HepG2 (cell line): ENCODE data around the gene RAP1A. TPM values are rescaled to one million over a fixed set of nuclear protein-coding genes. Genes with fewer than 3 reads are reported as not detected.

Experiments
- ATAC-seq: fragments of 200-7000 bp; cut with Tn5 transposase; 3 replicates; pipeline ENCODE4 v1.9.1; 2020; ENCODE audit warnings: mild to moderate bottlenecking, moderate library complexity
- BruUV-seq: library from RNA; stranded (reverse); fragments of 400-500 nt; replicated peaks from 2 replicates; lab custom pipeline; 2021; lab: Mats Ljungman, UMichigan
- CTCF ChIA-PET: fragments of 300-600 bp; formaldehyde crosslinking; extraction: SDS; loops from one replicate; lab custom pipeline; 2021; ENCODE audit warnings: low total read pairs, inconsistent platforms, low intra/inter-chr PET ratio; lab: Yijun Ruan, JAX
- POLR2A ChIA-PET: fragments of 350-600 bp; sonication (Branson Sonifier 250); formaldehyde crosslinking; loops from one replicate; lab custom pipeline; 2020; ENCODE audit warnings: antibody characterized with exemption, inconsistent platforms; lab: Yijun Ruan, JAX
- DNase-seq: peaks from one replicate; pipeline ENCODE4 v3.0.0-alpha.2; 2015; ENCODE audit warnings: low spot score
- FAIRE-seq: peaks from 3 replicates; lab custom pipeline; 2011; peaks lifted over from hg19 to GRCh38; lab: Jason Lieb, UNC
- H2AFZ ChIP-seq: one replicate; pipeline ENCODE4 v1.6.1; 2011; ENCODE audit warnings: low read length, inconsistent platforms
- H3K27ac ChIP-seq: fragments of 300-600 bp; 3 replicates; pipeline ENCODE4 v1.8.0; 2011; ENCODE audit warnings: mixed run types, mild to moderate bottlenecking, mixed read lengths, low read length, inconsistent platforms; ENCODE audit not compliant: insufficient read depth; ENCODE audit errors: extremely low read length
- H3K27me3 ChIP-seq, 2 experiments: fragments of 200-600 bp in 1 of 2; 2 replicates in 1 of 2; 3 replicates in 1 of 2; pipeline versions ENCODE4 v1.6.0 to v1.8.0; 2011; ENCODE audit warnings: low read length in 2 of 2, mild to moderate bottlenecking in 2 of 2, moderate library complexity in 2 of 2, inconsistent platforms in 1 of 2; ENCODE audit not compliant: insufficient read depth in 2 of 2, control insufficient read depth in 1 of 2
- H3K36me3 ChIP-seq, 2 experiments: fragments of 200-600 bp in 1 of 2; replicated peaks in 1 of 2; 2 replicates in 1 of 2; 3 replicates in 1 of 2; pipeline versions ENCODE4 v1.5.1 to v1.8.0; 2011; ENCODE audit warnings: low read length in 2 of 2, inconsistent platforms in 1 of 2; ENCODE audit not compliant: insufficient read depth in 2 of 2, control insufficient read depth in 1 of 2
- H3K4me1 ChIP-seq: 2 replicates; pipeline ENCODE4 v1.5.1; 2012; ENCODE audit warnings: low read length, inconsistent platforms; ENCODE audit not compliant: insufficient read depth
- H3K4me2 ChIP-seq: 2 replicates; pipeline ENCODE4 v1.6.0; 2011; ENCODE audit warnings: low read depth, low read length, inconsistent platforms
- H3K4me3 ChIP-seq, 3 experiments: fragments of 200-600 bp in 1 of 3; sonication (generic), shearing (Covaris generic) in 1 of 3; replicated peaks in 1 of 3; 2 replicates each; pipeline ENCODE4 v1.5.1; 2011 to 2016; ENCODE audit warnings: low read length in 3 of 3, inconsistent platforms in 2 of 3, low read depth in 2 of 3, mild to moderate bottlenecking in 2 of 3, control low read depth in 1 of 3, mixed read lengths in 1 of 3; ENCODE audit not compliant: insufficient read depth in 1 of 3
- H3K79me2 ChIP-seq: one replicate; pipeline ENCODE4 v1.6.1; 2011; ENCODE audit warnings: low read length, inconsistent platforms; ENCODE audit not compliant: insufficient read depth
- H3K9ac ChIP-seq: 2 replicates; pipeline ENCODE4 v1.6.0; 2011; ENCODE audit warnings: mild to moderate bottlenecking, low read depth, low read length, inconsistent platforms; ENCODE audit not compliant: insufficient read depth
- H3K9me3 ChIP-seq: 2 replicates; pipeline ENCODE4 v1.5.1; 2012; ENCODE audit warnings: mild to moderate bottlenecking, low read length
- H4K20me1 ChIP-seq: 2 replicates; pipeline ENCODE4 v1.6.0; 2011; ENCODE audit warnings: inconsistent platforms, mild to moderate bottlenecking, low read length, moderate library complexity; ENCODE audit not compliant: insufficient read depth
- DMAP1 ChIP-seq: IDR thresholded peaks from 2 replicates; pipeline ENCODE4 v1.6.1; 2016
- MED13 ChIP-seq: sonication (generic); formaldehyde crosslinking; IDR thresholded peaks from 2 replicates; pipeline ENCODE4 v1.5.0; 2020; ENCODE audit warnings: missing genetic modification reagents
- PTBP1 ChIP-seq: fragments of 200-400 bp; formaldehyde crosslinking; IDR thresholded peaks from 2 replicates; pipeline ENCODE4 v1.6.1; 2018; ENCODE audit warnings: low read length, low read depth; ENCODE audit not compliant: poor library complexity, severe bottlenecking
- RFX3 ChIP-seq: IDR thresholded peaks from 2 replicates; pipeline ENCODE4 v1.6.1; 2016; ENCODE audit warnings: missing biosample characterization, missing genetic modification reagents
- SRF ChIP-seq: IDR thresholded peaks from 2 replicates; pipeline ENCODE4 v1.6.1; 2011; ENCODE audit warnings: mild to moderate bottlenecking, low read depth, low read length, moderate library complexity
- TBX2 ChIP-seq: sonication (generic); formaldehyde crosslinking; IDR thresholded peaks from 2 replicates; pipeline ENCODE4 v1.5.0; 2020; ENCODE audit warnings: missing genetic modification reagents, mild to moderate bottlenecking, borderline replicate concordance
- ZNF12 ChIP-seq: sonication (generic); formaldehyde crosslinking; IDR thresholded peaks from 2 replicates; pipeline ENCODE4 v1.5.0; 2020; ENCODE audit warnings: missing genetic modification reagents
- ZNF274 ChIP-seq: sonication (generic); formaldehyde crosslinking; IDR thresholded peaks from 2 replicates; pipeline ENCODE4 v1.5.1; 2020; ENCODE audit warnings: mild to moderate bottlenecking, missing genetic modification reagents
- ZNF530 ChIP-seq: sonication (generic); formaldehyde crosslinking; IDR thresholded peaks from 2 replicates; pipeline ENCODE4 v1.5.0; 2020; ENCODE audit warnings: low read depth, mild to moderate bottlenecking, missing genetic modification reagents
- WGBS: methylation state at CpG from one replicate; pipeline ENCODE4 v1.1.6; 2017; ENCODE audit warnings: low lambda C conversion rate; 5-methylcytosine and 5-hydroxymethylcytosine counted together
- in situ Hi-C: cut with HindIII; loops from 2 replicates; pipeline ENCODE4 v1.10.0; 2017; ENCODE audit warnings: low pct_unique_long_range_greater_than_20kb; ENCODE audit not compliant: extremely low pct_ligation_motif_present
- intact Hi-C: fragments of 100-400 bp; cut with micrococcal nuclease; formaldehyde crosslinking; loops from one replicate; pipeline ENCODE4 v1.10.0; 2022; ENCODE audit not compliant: unreplicated experiment
- polyA plus RNA-seq, 8 experiments: library from polyadenylated mRNA; depleted of rRNA in 3 of 8; stranded (reverse) in 7 of 8; unstranded in 1 of 8; fragments of >200 nt; fragmentation: Illumina TruSeq in 4 of 8; extraction: Trizol in 4 of 8; gene quantifications; 2 replicates each; pipeline versions ENCODE4 v1.2.1 to v1.2.3, GENCODE V29; 2011 to 2016; ENCODE audit warnings: low read depth in 4 of 8, missing spikeins in 1 of 8, mixed read lengths in 1 of 8; ENCODE audit not compliant: insufficient read depth in 1 of 8
- total RNA-seq, 5 experiments: library from RNA; depleted of rRNA; stranded (reverse); fragments of >200 nt; fragmentation: Illumina TruSeq; extraction: Trizol; gene quantifications; 2 replicates each; pipeline ENCODE4 v1.2.3, GENCODE V29; 2016; ENCODE audit warnings: low read depth in 1 of 5
- TF ChIP-seq, protein P1 (sequence below): sonication (generic); formaldehyde crosslinking; IDR thresholded peaks from 2 replicates; pipeline ENCODE4 v1.9.0; 2021; ENCODE audit warnings: missing genetic modification reagents, borderline replicate concordance
- TF ChIP-seq, protein P2 (sequence below): IDR thresholded peaks from 2 replicates; pipeline ENCODE4 v1.6.1; 2016; ENCODE audit warnings: mild to moderate bottlenecking
- TF ChIP-seq, protein P3 (sequence below): sonication (generic); formaldehyde crosslinking; IDR thresholded peaks from 2 replicates; pipeline ENCODE4 v1.4.0; 2020; ENCODE audit warnings: mild to moderate bottlenecking, missing genetic modification reagents, borderline replicate concordance

RAP1A gene
- total and polyA plus RNA-seq, 2 of the 13 experiments (the other 11 are each of a cell fraction or from before 2014, with no cell fraction given), result 19.0 to 20.7 TPM

DNA sequence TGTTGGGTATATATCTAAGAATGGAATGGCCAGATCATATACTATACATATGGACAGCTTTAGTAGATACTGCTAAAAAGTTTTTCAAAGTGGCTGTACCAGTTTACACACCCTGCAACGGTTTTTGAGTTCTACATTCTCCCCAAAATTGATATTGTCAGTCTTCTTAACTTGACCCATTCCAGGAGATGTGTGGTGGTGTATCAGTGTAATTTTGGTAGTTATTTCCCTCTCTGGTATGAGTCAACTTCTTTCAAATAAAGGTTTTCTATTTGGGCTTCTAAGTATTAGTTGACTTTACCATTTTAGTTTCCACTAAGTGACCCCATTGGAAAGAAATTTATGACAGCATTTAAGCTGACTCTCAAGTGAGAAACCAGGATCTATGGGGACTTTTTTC, 90.4 kb downstream of the RAP1A start:
- DNase-seq, result no peak
- no peaks in the 10 kb centered on the region for H3K9me3 ChIP-seq
- no peaks in the 10 kb centered on the region for H3K79me2 ChIP-seq
- H3K4me1 ChIP-seq, result no peaks in the 10 kb centered on the region
- intact Hi-C loops, result no loop called here
- 100% methylated on average over 1 of the region's 1 CpG for WGBS
- no peak for ATAC-seq
- H3K4me2 ChIP-seq, result no peak overlapping the region
- BruUV-seq, result no TSS peak
- ChIA-PET POLR2A (no interaction called here), CTCF (no interaction called here)
- in situ Hi-C loops, result no loop called here
- no peak overlapping the region for H3K9ac ChIP-seq
- H3K4me3 ChIP-seq, result no peak overlapping the region
- no peak overlapping the region for H3K27ac ChIP-seq
- TF ChIP-seq, protein P1, sequence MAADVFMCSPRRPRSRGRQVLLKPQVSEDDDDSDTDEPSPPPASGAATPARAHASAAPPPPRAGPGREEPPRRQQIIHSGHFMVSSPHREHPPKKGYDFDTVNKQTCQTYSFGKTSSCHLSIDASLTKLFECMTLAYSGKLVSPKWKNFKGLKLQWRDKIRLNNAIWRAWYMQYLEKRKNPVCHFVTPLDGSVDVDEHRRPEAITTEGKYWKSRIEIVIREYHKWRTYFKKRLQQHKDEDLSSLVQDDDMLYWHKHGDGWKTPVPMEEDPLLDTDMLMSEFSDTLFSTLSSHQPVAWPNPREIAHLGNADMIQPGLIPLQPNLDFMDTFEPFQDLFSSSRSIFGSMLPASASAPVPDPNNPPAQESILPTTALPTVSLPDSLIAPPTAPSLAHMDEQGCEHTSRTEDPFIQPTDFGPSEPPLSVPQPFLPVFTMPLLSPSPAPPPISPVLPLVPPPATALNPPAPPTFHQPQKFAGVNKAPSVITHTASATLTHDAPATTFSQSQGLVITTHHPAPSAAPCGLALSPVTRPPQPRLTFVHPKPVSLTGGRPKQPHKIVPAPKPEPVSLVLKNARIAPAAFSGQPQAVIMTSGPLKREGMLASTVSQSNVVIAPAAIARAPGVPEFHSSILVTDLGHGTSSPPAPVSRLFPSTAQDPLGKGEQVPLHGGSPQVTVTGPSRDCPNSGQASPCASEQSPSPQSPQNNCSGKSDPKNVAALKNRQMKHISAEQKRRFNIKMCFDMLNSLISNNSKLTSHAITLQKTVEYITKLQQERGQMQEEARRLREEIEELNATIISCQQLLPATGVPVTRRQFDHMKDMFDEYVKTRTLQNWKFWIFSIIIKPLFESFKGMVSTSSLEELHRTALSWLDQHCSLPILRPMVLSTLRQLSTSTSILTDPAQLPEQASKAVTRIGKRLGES (CRISPR knock-in tag), result no peak
- TF ChIP-seq, protein P2, sequence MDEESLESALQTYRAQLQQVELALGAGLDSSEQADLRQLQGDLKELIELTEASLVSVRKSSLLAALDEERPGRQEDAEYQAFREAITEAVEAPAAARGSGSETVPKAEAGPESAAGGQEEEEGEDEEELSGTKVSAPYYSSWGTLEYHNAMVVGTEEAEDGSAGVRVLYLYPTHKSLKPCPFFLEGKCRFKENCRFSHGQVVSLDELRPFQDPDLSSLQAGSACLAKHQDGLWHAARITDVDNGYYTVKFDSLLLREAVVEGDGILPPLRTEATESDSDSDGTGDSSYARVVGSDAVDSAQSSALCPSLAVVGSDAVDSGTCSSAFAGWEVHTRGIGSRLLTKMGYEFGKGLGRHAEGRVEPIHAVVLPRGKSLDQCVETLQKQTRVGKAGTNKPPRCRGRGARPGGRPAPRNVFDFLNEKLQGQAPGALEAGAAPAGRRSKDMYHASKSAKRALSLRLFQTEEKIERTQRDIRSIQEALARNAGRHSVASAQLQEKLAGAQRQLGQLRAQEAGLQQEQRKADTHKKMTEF (CRISPR knock-in tag), result no peak
- no peak for TF ChIP-seq RFX3
- no peak for TF ChIP-seq MED13 (CRISPR knock-in tag)
- no peak for TF ChIP-seq ZNF530 (CRISPR knock-in tag)
- TF ChIP-seq ZNF274 (CRISPR knock-in tag), result no peak
- no peak for TF ChIP-seq ZNF12 (CRISPR knock-in tag)
- no peak for TF ChIP-seq SRF
- TF ChIP-seq, protein P3, sequence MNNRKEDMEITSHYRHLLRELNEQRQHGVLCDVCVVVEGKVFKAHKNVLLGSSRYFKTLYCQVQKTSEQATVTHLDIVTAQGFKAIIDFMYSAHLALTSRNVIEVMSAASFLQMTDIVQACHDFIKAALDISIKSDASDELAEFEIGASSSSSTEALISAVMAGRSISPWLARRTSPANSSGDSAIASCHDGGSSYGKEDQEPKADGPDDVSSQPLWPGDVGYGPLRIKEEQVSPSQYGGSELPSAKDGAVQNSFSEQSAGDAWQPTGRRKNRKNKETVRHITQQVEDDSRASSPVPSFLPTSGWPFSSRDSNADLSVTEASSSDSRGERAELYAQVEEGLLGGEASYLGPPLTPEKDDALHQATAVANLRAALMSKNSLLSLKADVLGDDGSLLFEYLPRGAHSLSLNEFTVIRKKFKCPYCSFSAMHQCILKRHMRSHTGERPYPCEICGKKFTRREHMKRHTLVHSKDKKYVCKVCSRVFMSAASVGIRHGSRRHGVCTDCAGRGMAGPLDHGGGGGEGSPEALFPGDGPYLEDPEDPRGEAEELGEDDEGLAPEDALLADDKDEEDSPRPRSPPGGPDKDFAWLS (CRISPR knock-in tag), result no peak
- TF ChIP-seq DMAP1 (CRISPR knock-in tag), result no peak
- no peak for TF ChIP-seq TBX2 (CRISPR knock-in tag)
- TF ChIP-seq PTBP1, result no peak
- no peak overlapping the region for H2AFZ ChIP-seq
- H3K36me3 ChIP-seq, result peaks cover 8 to 25% of the 10 kb centered on the region in 2 experiments; a peak in 4 of 5 replicates
- FAIRE-seq, result no peak
- H3K27me3 ChIP-seq, result no peaks in the 10 kb centered on the region
- H4K20me1 ChIP-seq, result no peaks in the 10 kb centered on the region
